Testis (tissue), 2 donors: Measurements from ENCODE around the gene OPCML.

ENCODE experiments used
- POLR2A ChIP-seq: fragments of 450-650 bp; IDR thresholded peaks from one replicate; pipeline ENCODE4 v1.6.1; 2017; ENCODE audit warnings: antibody characterized with exemption, mild to moderate bottlenecking, moderate library complexity
- TF ChIP-seq, protein P1 (sequence below), 3 experiments: fragments of 450-650 bp in 2 of 3; fragments of 200-600 bp in 1 of 3; sonication (generic) in 1 of 3; IDR thresholded peaks; one replicate each; pipeline ENCODE4 v1.5.1; 2016 to 2019; ENCODE audit warnings: antibody characterized with exemption in 3 of 3, mild to moderate bottlenecking in 2 of 3, moderate library complexity in 1 of 3

GRCh38 chr11:132405728-132406127 lies 1126.6 kb downstream of the OPCML start:
- no peak for TF ChIP-seq POLR2A
- TF ChIP-seq, protein P1, sequence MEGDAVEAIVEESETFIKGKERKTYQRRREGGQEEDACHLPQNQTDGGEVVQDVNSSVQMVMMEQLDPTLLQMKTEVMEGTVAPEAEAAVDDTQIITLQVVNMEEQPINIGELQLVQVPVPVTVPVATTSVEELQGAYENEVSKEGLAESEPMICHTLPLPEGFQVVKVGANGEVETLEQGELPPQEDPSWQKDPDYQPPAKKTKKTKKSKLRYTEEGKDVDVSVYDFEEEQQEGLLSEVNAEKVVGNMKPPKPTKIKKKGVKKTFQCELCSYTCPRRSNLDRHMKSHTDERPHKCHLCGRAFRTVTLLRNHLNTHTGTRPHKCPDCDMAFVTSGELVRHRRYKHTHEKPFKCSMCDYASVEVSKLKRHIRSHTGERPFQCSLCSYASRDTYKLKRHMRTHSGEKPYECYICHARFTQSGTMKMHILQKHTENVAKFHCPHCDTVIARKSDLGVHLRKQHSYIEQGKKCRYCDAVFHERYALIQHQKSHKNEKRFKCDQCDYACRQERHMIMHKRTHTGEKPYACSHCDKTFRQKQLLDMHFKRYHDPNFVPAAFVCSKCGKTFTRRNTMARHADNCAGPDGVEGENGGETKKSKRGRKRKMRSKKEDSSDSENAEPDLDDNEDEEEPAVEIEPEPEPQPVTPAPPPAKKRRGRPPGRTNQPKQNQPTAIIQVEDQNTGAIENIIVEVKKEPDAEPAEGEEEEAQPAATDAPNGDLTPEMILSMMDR (IDR thresholded peaks at IDR 0.05): no peak
